Peyer's patch (tissue), 4 donors: ENCODE measurements around the gene ACOT7.

Experiments used
- POLR2A ChIP-seq, 2 donors: fragments of 450-650 bp; IDR thresholded peaks; one replicate each; pipeline ENCODE4 v1.5.1; 2017; ENCODE audit warnings: antibody characterized with exemption in 2 of 2, mild to moderate bottlenecking in 2 of 2, moderate library complexity in 2 of 2
- TF ChIP-seq, protein P1 (sequence below), 6 experiments: fragments of 450-650 bp in 4 of 6; fragments of 200-600 bp in 2 of 6; sonication (generic) in 1 of 6; IDR thresholded peaks; one replicate each; pipeline ENCODE4 v1.5.1; 2017 to 2019; ENCODE audit warnings: antibody characterized with exemption in 6 of 6, mild to moderate bottlenecking in 3 of 6, moderate library complexity in 1 of 6

DNA sequence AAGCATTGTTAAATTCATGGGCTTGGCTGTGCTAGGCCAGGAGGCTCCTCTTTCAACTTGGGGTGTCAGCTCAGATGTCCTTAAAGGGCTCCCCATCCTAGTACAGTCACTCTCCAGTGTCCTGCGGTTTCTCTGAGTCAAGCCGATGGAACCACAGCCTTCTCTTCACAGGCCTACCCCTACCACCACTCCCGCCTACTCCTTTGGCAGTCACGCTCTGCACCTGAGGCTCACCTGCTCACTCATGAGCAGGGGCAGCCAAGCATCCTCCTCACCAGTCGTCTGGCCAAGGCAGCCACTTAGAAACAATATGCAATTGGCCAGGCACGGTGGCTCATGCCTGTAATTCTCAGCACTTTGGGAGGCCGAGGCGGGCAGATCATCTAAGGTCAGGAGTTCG lies 3.6 kb downstream of the ACOT7 start:
- TF ChIP-seq, protein P1, sequence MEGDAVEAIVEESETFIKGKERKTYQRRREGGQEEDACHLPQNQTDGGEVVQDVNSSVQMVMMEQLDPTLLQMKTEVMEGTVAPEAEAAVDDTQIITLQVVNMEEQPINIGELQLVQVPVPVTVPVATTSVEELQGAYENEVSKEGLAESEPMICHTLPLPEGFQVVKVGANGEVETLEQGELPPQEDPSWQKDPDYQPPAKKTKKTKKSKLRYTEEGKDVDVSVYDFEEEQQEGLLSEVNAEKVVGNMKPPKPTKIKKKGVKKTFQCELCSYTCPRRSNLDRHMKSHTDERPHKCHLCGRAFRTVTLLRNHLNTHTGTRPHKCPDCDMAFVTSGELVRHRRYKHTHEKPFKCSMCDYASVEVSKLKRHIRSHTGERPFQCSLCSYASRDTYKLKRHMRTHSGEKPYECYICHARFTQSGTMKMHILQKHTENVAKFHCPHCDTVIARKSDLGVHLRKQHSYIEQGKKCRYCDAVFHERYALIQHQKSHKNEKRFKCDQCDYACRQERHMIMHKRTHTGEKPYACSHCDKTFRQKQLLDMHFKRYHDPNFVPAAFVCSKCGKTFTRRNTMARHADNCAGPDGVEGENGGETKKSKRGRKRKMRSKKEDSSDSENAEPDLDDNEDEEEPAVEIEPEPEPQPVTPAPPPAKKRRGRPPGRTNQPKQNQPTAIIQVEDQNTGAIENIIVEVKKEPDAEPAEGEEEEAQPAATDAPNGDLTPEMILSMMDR (IDR thresholded peaks at IDR 0.05) = no peak
- TF ChIP-seq POLR2A (IDR thresholded peaks at IDR 0.05) = no peak
